GM10248 (cell line): ENCODE measurements around the gene RAB11FIP2.

Source experiments
- CTCF ChIA-PET: fragments of 300-600 bp; sonication (Branson Sonifier 250); formaldehyde crosslinking; extraction: SDS; loops from one replicate; lab custom pipeline; 2021; ENCODE audit warnings: antibody characterized with exemption; lab: Yijun Ruan, JAX
- POLR2A ChIA-PET: fragments of 350-650 bp; sonication (Branson Sonifier 250); formaldehyde crosslinking; extraction: SDS; loops from one replicate; lab custom pipeline; 2020; ENCODE audit warnings: antibody characterized with exemption; lab: Yijun Ruan, JAX
- DNase-seq: peaks from one replicate; pipeline ENCODE4 v3.0.0; 2012; ENCODE audit errors: extremely low spot score
- TF ChIP-seq, protein P1 (sequence below): IDR thresholded peaks from 2 replicates; pipeline ENCODE4 v1.5.1; 2012; ENCODE audit warnings: mild to moderate bottlenecking, low read depth; ENCODE audit errors: extremely low read depth, missing control alignments, control extremely low read depth

RAB11FIP2 gene

DNA sequence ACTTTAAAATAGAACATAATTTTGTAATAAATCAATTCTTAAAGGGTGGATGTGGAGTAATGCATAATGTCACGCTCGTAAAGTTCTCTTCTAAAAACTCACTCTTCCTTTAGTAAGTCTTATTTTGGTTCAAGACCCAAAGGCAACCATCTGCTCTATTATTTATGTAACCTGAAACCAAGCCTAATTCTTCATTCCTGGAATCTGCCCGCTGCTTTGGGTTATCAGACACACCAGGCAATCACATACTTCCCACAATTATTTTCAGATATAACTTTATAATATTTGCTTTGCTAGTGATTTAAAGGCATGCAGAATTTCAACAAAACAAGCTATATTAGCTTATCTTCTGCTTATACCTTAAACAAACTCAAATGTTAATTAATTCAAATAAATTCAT is 39.0 kb downstream of the RAB11FIP2 start:
- CTCF ChIA-PET = interaction anchor here (1.2 to 1.6 kb wide), 2 partner anchors 9 to 16 kb away, joined by 3 to 5 read pairs; no protein-coding TSS in a partner anchor
- TF ChIP-seq, protein P1, sequence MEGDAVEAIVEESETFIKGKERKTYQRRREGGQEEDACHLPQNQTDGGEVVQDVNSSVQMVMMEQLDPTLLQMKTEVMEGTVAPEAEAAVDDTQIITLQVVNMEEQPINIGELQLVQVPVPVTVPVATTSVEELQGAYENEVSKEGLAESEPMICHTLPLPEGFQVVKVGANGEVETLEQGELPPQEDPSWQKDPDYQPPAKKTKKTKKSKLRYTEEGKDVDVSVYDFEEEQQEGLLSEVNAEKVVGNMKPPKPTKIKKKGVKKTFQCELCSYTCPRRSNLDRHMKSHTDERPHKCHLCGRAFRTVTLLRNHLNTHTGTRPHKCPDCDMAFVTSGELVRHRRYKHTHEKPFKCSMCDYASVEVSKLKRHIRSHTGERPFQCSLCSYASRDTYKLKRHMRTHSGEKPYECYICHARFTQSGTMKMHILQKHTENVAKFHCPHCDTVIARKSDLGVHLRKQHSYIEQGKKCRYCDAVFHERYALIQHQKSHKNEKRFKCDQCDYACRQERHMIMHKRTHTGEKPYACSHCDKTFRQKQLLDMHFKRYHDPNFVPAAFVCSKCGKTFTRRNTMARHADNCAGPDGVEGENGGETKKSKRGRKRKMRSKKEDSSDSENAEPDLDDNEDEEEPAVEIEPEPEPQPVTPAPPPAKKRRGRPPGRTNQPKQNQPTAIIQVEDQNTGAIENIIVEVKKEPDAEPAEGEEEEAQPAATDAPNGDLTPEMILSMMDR = no peak
- POLR2A ChIA-PET = no interaction called here
- DNase-seq = no peak

- POLR2A ChIA-PET = no interaction called here
Measured at GRCh38 chr10:118003126-118003525, 43.6 kb downstream of the RAB11FIP2 start.

GRCh38 chr10:118002581-118002980 is 44.2 kb downstream of the RAB11FIP2 start:
- CTCF ChIA-PET = no interaction called here
- TF ChIP-seq, protein P1 = no peak
- no peak for DNase-seq
- POLR2A ChIA-PET = no interaction called here

More at GRCh38 chr10:118003126-118003525, 43.6 kb downstream of the RAB11FIP2 start:
- DNase-seq = no peak
- CTCF ChIA-PET = no interaction called here
- TF ChIP-seq, protein P1 = no peak

- TF ChIP-seq, protein P1 = no peak
- ChIA-PET POLR2A (no interaction called here), CTCF (no interaction called here)
Measured at GRCh38 chr10:117997673-117998072, 49.1 kb downstream of the RAB11FIP2 start.

GRCh38 chr10:117996709-117997108 is 50.0 kb downstream of the RAB11FIP2 start:
- ChIA-PET POLR2A (no interaction called here), CTCF (no interaction called here)
- TF ChIP-seq, protein P1 = no peak
- no peak for DNase-seq

More at GRCh38 chr10:117997673-117998072, 49.1 kb downstream of the RAB11FIP2 start:
- no peak for DNase-seq

DNA sequence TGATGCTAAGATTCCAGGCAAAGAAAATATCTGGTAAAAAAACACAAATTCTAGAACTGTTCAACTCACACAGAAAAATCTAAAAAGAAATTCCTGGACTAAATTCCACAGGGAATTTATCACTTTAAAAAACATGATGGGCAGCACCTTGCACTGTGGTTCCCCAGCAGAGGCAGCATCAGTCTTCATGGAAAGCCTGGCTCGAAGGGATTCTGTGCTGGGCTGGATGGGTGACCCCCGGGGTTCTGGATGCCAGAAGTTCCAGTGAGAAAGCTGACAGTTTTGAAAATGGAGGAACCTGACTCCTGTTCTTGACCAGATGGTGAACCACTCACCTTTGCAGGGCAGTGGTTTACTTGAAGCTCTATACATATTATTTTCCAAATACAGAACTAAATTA is 52.0 kb downstream of the RAB11FIP2 start:
- CTCF ChIA-PET = interaction anchor here (1.5 kb wide), 1 partner anchor 14 kb away, joined by 3 read pairs; no protein-coding TSS in a partner anchor
- POLR2A ChIA-PET = no interaction called here
- DNase-seq = no peak
- TF ChIP-seq, protein P1 = no peak
